ENCODE data around the gene PER2.

Gene PER2

GRCh38 chr2:238203973-238204683 is 84.3 kb downstream of the PER2 start:
- H3K4me3 ChIP-seq (ENCODE audit: low read depth, low read length), result peak overlapping the region; percentile 70
- TF ChIP-seq CTCF (IDR thresholded peaks at IDR 0.05; ENCODE audit: low read depth, low read length, missing control alignments), result no peak
- peak; percentile 37 for DNase-seq (ENCODE audit: low read depth)
- in situ Hi-C loops (cut with HindIII; ENCODE audit: low sequenced_read_pairs), result no loop called here

GRCh38 chr2:238203094-238203972 is 85.1 kb downstream of the PER2 start, which contains the start of gene ILKAP:
TSS of gene ILKAP (minus strand) at chr2:238203695. CDS start at chr2:238203553, 142 bp downstream.
- peak; percentile 31 for DNase-seq (ENCODE audit: low read depth)
- H3K4me3 ChIP-seq (ENCODE audit: low read depth, low read length), result peak within 1 kb of the TSS; percentile 70
- in situ Hi-C loops (cut with HindIII; ENCODE audit: low sequenced_read_pairs), result no loop called here
- no peak for TF ChIP-seq CTCF (IDR thresholded peaks at IDR 0.05; ENCODE audit: low read depth, low read length, missing control alignments)

DNA sequence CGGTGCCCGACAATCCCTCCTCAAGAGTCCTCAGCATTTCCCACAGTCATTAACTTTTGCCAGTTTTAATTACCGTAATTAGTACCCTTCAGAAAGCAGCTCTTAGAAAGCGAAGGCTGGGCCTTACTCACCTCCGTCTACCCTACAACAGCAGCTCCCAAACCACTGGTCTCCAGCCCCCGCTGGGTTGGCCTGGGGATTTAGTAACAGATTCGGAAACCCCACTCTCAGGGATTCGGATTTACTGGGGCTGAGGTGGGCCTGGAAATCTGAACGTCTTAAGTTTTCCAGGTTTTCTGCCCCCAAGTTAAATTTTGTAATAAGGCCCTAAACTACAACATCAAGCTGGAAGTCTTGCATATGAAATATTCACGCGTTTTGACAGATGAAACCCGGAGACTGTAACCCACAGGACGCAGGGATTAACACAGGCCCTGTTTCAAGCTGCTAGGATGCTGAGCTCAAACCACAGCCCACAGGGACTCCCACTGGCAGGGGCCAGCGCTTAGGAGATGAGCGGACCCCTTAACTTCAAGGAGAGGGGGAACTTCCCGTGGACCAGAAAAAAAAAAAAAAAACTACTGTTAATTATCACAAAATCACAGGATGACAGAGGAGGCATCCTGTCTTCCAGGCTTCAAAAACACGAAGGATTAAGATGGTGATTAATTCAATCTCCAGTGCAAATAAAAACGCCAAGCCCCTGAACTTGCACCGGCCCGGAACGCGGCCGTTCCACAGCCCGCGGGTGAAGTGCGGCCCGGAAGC is 85.9 kb downstream of the PER2 start:
- H3K4me3 ChIP-seq (ENCODE audit: low read depth, low read length), result peak overlapping the region; percentile 70
- no peak for DNase-seq (ENCODE audit: low read depth)
- TF ChIP-seq CTCF (IDR thresholded peaks at IDR 0.05; ENCODE audit: low read depth, low read length, missing control alignments), result no peak
- in situ Hi-C loops (cut with HindIII; ENCODE audit: low sequenced_read_pairs), result no loop called here

Measured in astrocyte of the cerebellum (primary cell).